Kidney epithelial cell (primary cell): Measurements from ENCODE around the gene SAT2. TPM values are rescaled to one million over a fixed set of nuclear protein-coding genes. Genes with fewer than 3 reads are reported as not detected.

ENCODE experiments used
- DNase-seq: peaks from one replicate; pipeline ENCODE4 v3.0.0-alpha.2; 2010; ENCODE audit warnings: low read depth
- H3K27me3 ChIP-seq: 2 replicates; pipeline ENCODE4 v1.6.0; 2011; ENCODE audit warnings: low read length; ENCODE audit not compliant: control insufficient read depth, insufficient read depth
- H3K36me3 ChIP-seq: 2 replicates; pipeline ENCODE4 v1.5.1; 2011; ENCODE audit warnings: low read length; ENCODE audit not compliant: control insufficient read depth, insufficient read depth
- H3K4me3 ChIP-seq: 2 replicates; pipeline ENCODE4 v1.5.1; 2011; ENCODE audit warnings: low read depth, mild to moderate bottlenecking, control low read depth, low read length
- CTCF ChIP-seq: IDR thresholded peaks from 2 replicates; pipeline ENCODE4 v1.5.1; 2011; ENCODE audit warnings: mild to moderate bottlenecking, moderate library complexity, low read length, control low read depth, inconsistent platforms; ENCODE audit not compliant: insufficient read depth, poor library complexity, severe bottlenecking
- total RNA-seq: library from RNA; depleted of rRNA; stranded (reverse); fragments of >200 nt; gene quantifications from 2 replicates; pipeline ENCODE4 v1.2.3, GENCODE V29; 2015

Gene SAT2
- total RNA-seq, 1 donor from 2014 or later: 76.0 TPM

GRCh38 chr17:7577327-7578199, 50.1 kb downstream of the SAT2 start:
- no peaks in the 10 kb centered on the region for H3K27me3 ChIP-seq
- peaks cover 13% of the 10 kb centered on the region for H3K36me3 ChIP-seq
- H3K4me3 ChIP-seq: no peak overlapping the region
- no peak for DNase-seq
- TF ChIP-seq CTCF: no peak

GRCh38 chr17:7576432-7576937, 51.1 kb downstream of the SAT2 start:
- no peak for TF ChIP-seq CTCF
- H3K27me3 ChIP-seq: no peaks in the 10 kb centered on the region
- DNase-seq: no peak
- no peak overlapping the region for H3K4me3 ChIP-seq
- H3K36me3 ChIP-seq: peaks cover 13% of the 10 kb centered on the region

Other genes starting within 250 kb of the SAT2 start
- gene TNK1, start 246.7 kb downstream of the SAT2 start, total RNA-seq: 4.0 and 13.3 TPM in 2 replicates
- gene PLSCR3, start 233.3 kb downstream of the SAT2 start, total RNA-seq: 61.8 and 74.7 TPM in 2 replicates
- 66.9 and 77.1 TPM in 2 replicates for gene TMEM256, start 223.7 kb downstream of the SAT2 start, total RNA-seq
- gene NLGN2, start 220.0 kb downstream of the SAT2 start, total RNA-seq: 8.3 and 8.4 TPM in 2 replicates
- gene SPEM1, start 207.5 kb downstream of the SAT2 start, total RNA-seq: not detected in 2 replicates
- not detected in 2 replicates for gene SPEM2, start 202.2 kb downstream of the SAT2 start, total RNA-seq
- gene SPEM3, start 199.0 kb downstream of the SAT2 start, total RNA-seq: not detected in 2 replicates
- gene TMEM102, start 192.4 kb downstream of the SAT2 start, total RNA-seq: 31.7 and 34.9 TPM in 2 replicates
- 1.5 and 1.8 TPM in 2 replicates for gene FGF11, start 188.3 kb downstream of the SAT2 start, total RNA-seq
- 19.0 and 21.6 TPM in 2 replicates for gene CHRNB1, start 182.8 kb downstream of the SAT2 start, total RNA-seq
- 26.3 and 28.3 TPM in 2 replicates for gene ZBTB4, start 148.2 kb downstream of the SAT2 start, total RNA-seq
- not detected in 2 replicates for gene SLC35G6, start 146.4 kb downstream of the SAT2 start, total RNA-seq
- 56.9 and 57.8 TPM in 2 replicates for gene POLR2A, start 143.5 kb downstream of the SAT2 start, total RNA-seq
- gene TNFSF12, start 78.8 kb downstream of the SAT2 start, total RNA-seq: 9.0 and 9.4 TPM in 2 replicates
- gene TNFSF13, start 69.1 kb downstream of the SAT2 start, total RNA-seq: 13.5 and 14.3 TPM in 2 replicates
- 107 and 109 TPM in 2 replicates for gene SENP3, start 65.9 kb downstream of the SAT2 start, total RNA-seq
- 7.4 and 8.7 TPM in 2 replicates for gene CD68, start 48.2 kb downstream of the SAT2 start, total RNA-seq
- gene MPDU1, start 44.0 kb downstream of the SAT2 start, total RNA-seq: 161 and 187 TPM in 2 replicates
- 1.8 and 3.4 TPM in 2 replicates for gene SOX15, start 37.7 kb downstream of the SAT2 start, total RNA-seq
- gene FXR2, start 12.9 kb downstream of the SAT2 start, total RNA-seq: 43.0 and 45.7 TPM in 2 replicates
- gene SHBG, start 2.3 kb upstream of the SAT2 start, total RNA-seq: 0.79 TPM in 1 of 2 replicates, not detected in the other
- not detected in 2 replicates for gene ATP1B2, start 23.1 kb upstream of the SAT2 start, total RNA-seq
- 154 and 168 TPM in 2 replicates for gene TP53, start 59.7 kb upstream of the SAT2 start, total RNA-seq
- 13.3 and 14.9 TPM in 2 replicates for gene WRAP53, start 60.7 kb upstream of the SAT2 start, total RNA-seq
- gene EFNB3, start 77.4 kb upstream of the SAT2 start, total RNA-seq: 4.7 and 5.5 TPM in 2 replicates
- 0.04 TPM in 1 of 2 replicates, not detected in the other for gene DNAH2, start 89.9 kb upstream of the SAT2 start, total RNA-seq
- 15.6 and 20.4 TPM in 2 replicates for gene KDM6B, start 206.4 kb upstream of the SAT2 start, total RNA-seq
- 3.5 and 4.3 TPM in 2 replicates for gene TMEM88, start 227.2 kb upstream of the SAT2 start, total RNA-seq
- gene NAA38, start 229.7 kb upstream of the SAT2 start, total RNA-seq: 50.5 and 51.0 TPM in 2 replicates
- gene CYB5D1, start 230.2 kb upstream of the SAT2 start, total RNA-seq: 5.3 and 7.4 TPM in 2 replicates